IMR-90 (cell line): ENCODE measurements around the gene TGFBRAP1. TPM values are rescaled to one million over a fixed set of nuclear protein-coding genes. Genes with fewer than 3 reads are reported as not detected.

ENCODE experiments used
- ATAC-seq: fragments of 200-7000 bp; cut with Tn5 transposase; 2 replicates; pipeline ENCODE4 v1.9.1; 2020; ENCODE audit warnings: low read depth, mild to moderate bottlenecking, moderate library complexity
- BruUV-seq: library from RNA; stranded (reverse); fragments of 400-500 nt; replicated peaks from 2 replicates; lab custom pipeline; 2021; lab: Mats Ljungman, UMichigan
- CTCF ChIA-PET: fragments of 300-600 bp; formaldehyde crosslinking; extraction: SDS; loops from one replicate; lab custom pipeline; 2021; ENCODE audit warnings: antibody characterized with exemption; lab: Yijun Ruan, JAX
- POLR2A ChIA-PET: fragments of 300-600 bp; sonication (Branson Sonifier 250); formaldehyde crosslinking; loops from one replicate; lab custom pipeline; 2022; ENCODE audit warnings: antibody characterized with exemption; ENCODE audit not compliant: unreplicated experiment; lab: Charles Lee
- DNase-seq: peaks from one replicate; pipeline ENCODE4 v3.0.0; 2013
- H2AFZ ChIP-seq: replicated peaks from 2 replicates; pipeline ENCODE3; 2013; ENCODE audit warnings: low read length, mild to moderate bottlenecking; ENCODE audit not compliant: poor library complexity
- H2AK5ac ChIP-seq: 2 replicates; pipeline ENCODE4 v1.6.1; 2013; ENCODE audit warnings: low read depth, low read length, inconsistent platforms
- H2AK9ac ChIP-seq: replicated peaks from 2 replicates; pipeline ENCODE3; 2013; ENCODE audit warnings: mild to moderate bottlenecking, low read depth, low read length, moderate library complexity; ENCODE audit not compliant: poor library complexity
- H2BK120ac ChIP-seq: 2 replicates; pipeline ENCODE4 v1.6.1; 2013; ENCODE audit warnings: low read depth, low read length, inconsistent platforms
- H2BK15ac ChIP-seq: 3 replicates; pipeline ENCODE4 v1.6.1; 2013; ENCODE audit warnings: low read depth, low read length, inconsistent platforms
- H2BK20ac ChIP-seq: 2 replicates; pipeline ENCODE4 v1.6.1; 2013; ENCODE audit warnings: low read depth, mild to moderate bottlenecking, inconsistent platforms, low read length, moderate library complexity
- H2BK5ac ChIP-seq: 2 replicates; pipeline ENCODE4 v1.6.1; 2013; ENCODE audit warnings: mild to moderate bottlenecking, low read depth, low read length, inconsistent platforms; ENCODE audit not compliant: poor library complexity, severe bottlenecking
- H3K14ac ChIP-seq: replicated peaks from 2 replicates; pipeline ENCODE4 v1.6.1; 2013; ENCODE audit warnings: low read depth, low read length, inconsistent platforms
- H3K18ac ChIP-seq: 2 replicates; pipeline ENCODE4 v1.6.1; 2013; ENCODE audit warnings: low read depth, low read length, control low read depth
- H3K23ac ChIP-seq: 2 replicates; pipeline ENCODE4 v1.6.1; 2013; ENCODE audit warnings: low read depth, low read length, inconsistent platforms
- H3K27ac ChIP-seq: 2 replicates; pipeline ENCODE4 v1.5.1; 2013; ENCODE audit warnings: mild to moderate bottlenecking, control low read depth, low read length; ENCODE audit not compliant: insufficient read depth
- H3K27me3 ChIP-seq: 2 replicates; pipeline ENCODE4 v1.6.1; 2013; ENCODE audit warnings: low read length; ENCODE audit not compliant: control insufficient read depth, insufficient read depth
- H3K36me3 ChIP-seq: 2 replicates; pipeline ENCODE4 v1.6.1; 2013; ENCODE audit warnings: low read length, mixed read lengths; ENCODE audit not compliant: control insufficient read depth, insufficient read depth
- H3K4ac ChIP-seq: 2 replicates; pipeline ENCODE4 v1.6.1; 2013; ENCODE audit warnings: low read depth, low read length, inconsistent platforms
- H3K4me1 ChIP-seq: 2 replicates; pipeline ENCODE4 v1.6.1; 2013; ENCODE audit warnings: low read length, mixed read lengths; ENCODE audit not compliant: control insufficient read depth, insufficient read depth
- H3K4me2 ChIP-seq: 2 replicates; pipeline ENCODE4 v1.6.1; 2013; ENCODE audit warnings: low read depth, mild to moderate bottlenecking, control low read depth, low read length, moderate library complexity
- H3K4me3 ChIP-seq: 2 replicates; pipeline ENCODE4 v1.5.1; 2013; ENCODE audit warnings: low read depth, mild to moderate bottlenecking, control low read depth, low read length, moderate library complexity; ENCODE audit not compliant: insufficient read depth
- H3K56ac ChIP-seq: 2 replicates; pipeline ENCODE4 v1.6.1; 2013; ENCODE audit warnings: low read length, inconsistent platforms; ENCODE audit not compliant: insufficient read depth; ENCODE audit errors: extremely low read depth
- H3K79me1 ChIP-seq, 2 experiments: 2 replicates each; pipeline ENCODE4 v1.6.1; 2013; ENCODE audit warnings: low read length in 2 of 2, inconsistent platforms in 1 of 2, low read depth in 1 of 2
- H3K9ac ChIP-seq: 2 replicates; pipeline ENCODE4 v1.6.1; 2013; ENCODE audit warnings: low read depth, low read length, control low read depth
- H3K9me1 ChIP-seq: 2 replicates; pipeline ENCODE4 v1.6.1; 2013; ENCODE audit warnings: low read length, inconsistent platforms; ENCODE audit not compliant: insufficient read depth
- H3K9me3 ChIP-seq: 2 replicates; pipeline ENCODE4 v1.6.1; 2013; ENCODE audit warnings: low read length; ENCODE audit not compliant: control insufficient read depth, insufficient read depth
- H4K20me1 ChIP-seq: 2 replicates; pipeline ENCODE4 v1.6.1; 2013; ENCODE audit warnings: low read length, inconsistent platforms; ENCODE audit not compliant: insufficient read depth
- H4K5ac ChIP-seq: 2 replicates; pipeline ENCODE4 v1.6.1; 2013; ENCODE audit warnings: mild to moderate bottlenecking, low read depth, low read length, control low read depth
- H4K8ac ChIP-seq, 2 experiments: 2 replicates each; pipeline ENCODE4 v1.6.1; 2013; ENCODE audit warnings: low read depth in 2 of 2, low read length in 2 of 2, control low read depth in 1 of 2, inconsistent platforms in 1 of 2
- H4K91ac ChIP-seq: 2 replicates; pipeline ENCODE4 v1.6.1; 2013; ENCODE audit warnings: low read depth, low read length, inconsistent platforms; ENCODE audit not compliant: insufficient read depth
- BHLHE40 ChIP-seq: fragments of 150-350 bp; IDR thresholded peaks from 2 replicates; pipeline ENCODE4 v1.6.1; 2016; ENCODE audit warnings: mild to moderate bottlenecking, low read depth, low read length
- CEBPB ChIP-seq: IDR thresholded peaks from 2 replicates; pipeline ENCODE4 v1.6.1; 2012; ENCODE audit warnings: low read depth, low read length, improper control_type of control experiment
- ELK1 ChIP-seq: fragments of 150-350 bp; IDR thresholded peaks from 2 replicates; pipeline ENCODE4 v1.6.1; 2016; ENCODE audit warnings: low read depth, mild to moderate bottlenecking, low read length, moderate library complexity, borderline replicate concordance
- MAFK ChIP-seq: IDR thresholded peaks from 2 replicates; pipeline ENCODE4 v1.6.1; 2012; ENCODE audit warnings: low read depth, low read length, improper control_type of control experiment
- MAZ ChIP-seq: IDR thresholded peaks from 2 replicates; pipeline ENCODE4 v1.6.1; 2012; ENCODE audit warnings: low read depth, mild to moderate bottlenecking, low read length, improper control_type of control experiment, moderate library complexity, borderline replicate concordance
- MXI1 ChIP-seq: IDR thresholded peaks from 2 replicates; pipeline ENCODE4 v1.6.1; 2012; ENCODE audit warnings: low read depth, mild to moderate bottlenecking, low read length, moderate library complexity, borderline replicate concordance
- NFE2L2 ChIP-seq: fragments of 150-350 bp; IDR thresholded peaks from 2 replicates; pipeline ENCODE4 v1.6.1; 2016; ENCODE audit warnings: low read depth, mild to moderate bottlenecking, low read length
- RCOR1 ChIP-seq: IDR thresholded peaks from 2 replicates; pipeline ENCODE4 v1.6.1; 2012; ENCODE audit warnings: mild to moderate bottlenecking, low read length, improper control_type of control experiment; ENCODE audit not compliant: insufficient replicate concordance
- SMC3 ChIP-seq: fragments of 150-350 bp; IDR thresholded peaks from 2 replicates; pipeline ENCODE4 v1.6.1; 2016; ENCODE audit warnings: low read depth, mild to moderate bottlenecking, antibody characterized with exemption, low read length, moderate library complexity
- USF2 ChIP-seq: fragments of 150-350 bp; IDR thresholded peaks from 2 replicates; pipeline ENCODE4 v1.6.1; 2017; ENCODE audit warnings: mild to moderate bottlenecking, antibody characterized with exemption, low read length, low read depth
- WGBS, 2 experiments: methylation state at CpG; one replicate each; pipeline versions ENCODE4 v1.1.5 to v1.1.7; 2013; ENCODE audit warnings: missing lambda C conversion rate in 2 of 2; ENCODE audit not compliant: insufficient read length in 1 of 2; ENCODE audit errors: extremely low coverage in 2 of 2; 5-methylcytosine and 5-hydroxymethylcytosine counted together
- dilution Hi-C: fragments of 300-500 bp; cut with HindIII; formaldehyde crosslinking; loops from one replicate; pipeline ENCODE4 v1.14.3; 2018; ENCODE audit warnings: low sequenced_read_pairs; ENCODE audit not compliant: unreplicated experiment
- in situ Hi-C: fragments of 300-500 bp; cut with MboI; formaldehyde crosslinking; loops from 3 replicates; pipeline ENCODE4 v1.14.3; 2019; ENCODE audit warnings: low sequenced_read_pairs, inconsistent platforms, mixed read lengths
- intact Hi-C: fragments of 100-400 bp; cut with micrococcal nuclease; formaldehyde crosslinking; loops from 2 replicates; pipeline ENCODE4 v1.10.0; 2022
- polyA plus RNA-seq, 3 experiments: library from polyadenylated mRNA; depleted of rRNA; stranded (reverse); fragments of >200 nt; gene quantifications; 2 replicates each; pipeline ENCODE4 v1.2.3, GENCODE V29; 2012; ENCODE audit warnings: low replicate concordance in 1 of 3
- total RNA-seq: library from RNA; depleted of rRNA; stranded (reverse); fragments of >200 nt; gene quantifications from 2 replicates; pipeline ENCODE4 v1.2.3, GENCODE V29; 2012

The TGFBRAP1 gene
- total and polyA plus RNA-seq, 2 of the 4 experiments (the other 2 are of a cell fraction), result 7.2 to 10.4 TPM

GRCh38 chr2:105237045-105237765 is 92.3 kb downstream of the TGFBRAP1 start (continued):
- no peak for TF ChIP-seq CEBPB

GRCh38 chr2:105236060-105236424 is 93.5 kb downstream of the TGFBRAP1 start:
- Histone ChIP-seq H4K5ac (no peak overlapping the region), H3K4ac (no peak overlapping the region), H3K9me1 (0 out of 2 replicates have a peak, but pooled peaks cover 3% of the 10 kb centered on the region), H3K4me3 (no peak overlapping the region), H2AK5ac (no peak overlapping the region), H2BK120ac (no peak overlapping the region), H3K14ac (no peak overlapping the region), H3K4me1 (0 out of 2 replicates have a peak, but pooled peaks cover 1% of the 10 kb centered on the region), H3K27me3 (peaks cover 8% of the 10 kb centered on the region), H3K36me3 (no peaks in the 10 kb centered on the region), H2BK15ac (no peak overlapping the region), H3K18ac (no peak overlapping the region), H2AFZ (no peak overlapping the region), H3K56ac (no peak overlapping the region), H3K23ac (no peak overlapping the region), H2AK9ac (no peak overlapping the region), H4K20me1 (no peaks in the 10 kb centered on the region), H3K9me3 (no peaks in the 10 kb centered on the region), H4K8ac (no peak overlapping the region), H2BK20ac (no peak overlapping the region), H3K79me1 (no peaks in the 10 kb centered on the region), H4K91ac (no peak overlapping the region), H3K4me2 (no peak overlapping the region), H2BK5ac (no peak overlapping the region), H3K27ac (no peak overlapping the region), H3K9ac (no peak overlapping the region)
- intact Hi-C loops, result no loop called here
- ChIA-PET POLR2A (interaction anchor here (0.6 kb wide), 1 partner anchor 116 kb away, joined by 3 read pairs; no protein-coding TSS in a partner anchor), CTCF (interaction anchor here (0.6 to 2.2 kb wide), 4 partner anchors 25 to 121 kb away, joined by 3 to 6 read pairs (median 4); no protein-coding TSS in a partner anchor)
- WGBS, 2 experiments, result no CpG with 5 or more reads among the region's 5 CpGs
- DNase-seq (no peak), ATAC-seq (no peak)
- in situ Hi-C loops, result no loop called here
- dilution Hi-C loops, result no loop called here
- TF ChIP-seq NFE2L2 (no peak), MAZ (no peak), BHLHE40 (no peak), USF2 (no peak), MAFK (no peak), SMC3 (no peak), ELK1 (no peak), MXI1 (no peak), RCOR1 (no peak)
- BruUV-seq, result no TSS peak
